CD4-positive, alpha-beta memory T cell (primary cell): ENCODE data around the gene RASA3. TPM values are rescaled to one million over a fixed set of nuclear protein-coding genes. Genes with fewer than 3 reads are reported as not detected.

Experiments
- CTCF ChIA-PET: fragments of 350-600 bp; sonication (Branson Sonifier 250); formaldehyde crosslinking; loops from one replicate; lab custom pipeline; 2021; ENCODE audit warnings: inconsistent platforms; ENCODE audit not compliant: partially characterized antibody; lab: Charles Lee
- POLR2A ChIA-PET: fragments of 350-600 bp; sonication (Branson Sonifier 250); formaldehyde crosslinking; loops from one replicate; lab custom pipeline; 2021; ENCODE audit not compliant: partially characterized antibody; lab: Charles Lee
- DNase-seq, 5 donors: peaks; one replicate each; pipeline versions ENCODE4 v3.0.0 to v3.0.0-alpha.2; 2020 to 2022; ENCODE audit warnings: mixed read lengths in 1 of 5
- H3K27ac ChIP-seq: one replicate; pipeline ENCODE4 v1.7.0; 2013; ENCODE audit warnings: low read depth, low read length
- H3K27me3 ChIP-seq: 2 replicates; pipeline ENCODE4 v1.7.0; 2013; ENCODE audit warnings: mild to moderate bottlenecking, low read length, moderate library complexity; ENCODE audit not compliant: insufficient read depth
- H3K36me3 ChIP-seq: 2 replicates; pipeline ENCODE4 v1.7.0; 2013; ENCODE audit warnings: mild to moderate bottlenecking, low read length, moderate library complexity; ENCODE audit not compliant: insufficient read depth
- H3K4me1 ChIP-seq: 2 replicates; pipeline ENCODE4 v1.7.0; 2013; ENCODE audit warnings: mild to moderate bottlenecking, low read length, moderate library complexity; ENCODE audit not compliant: insufficient read depth
- H3K4me3 ChIP-seq, 2 donors: one replicate each; pipeline ENCODE4 v1.7.0; 2013; ENCODE audit warnings: low read length in 2 of 2, mild to moderate bottlenecking in 1 of 2
- H3K9me3 ChIP-seq, 2 donors: one replicate each; pipeline ENCODE4 v1.7.0; 2013; ENCODE audit warnings: low read length in 2 of 2, control low read depth in 1 of 2; ENCODE audit not compliant: control insufficient read depth in 1 of 2
- H3K27ac Mint-ChIP-seq, 7 donors: one replicate each; pipeline ENCODE4 v1.8.0; 2020 to 2021; ENCODE audit warnings: mixed read lengths in 7 of 7, mild to moderate bottlenecking in 6 of 7, inconsistent platforms in 3 of 7, moderate library complexity in 3 of 7
- H3K27me3 Mint-ChIP-seq, 2 donors: one replicate each; pipeline ENCODE4 v1.8.0; 2020 to 2021; ENCODE audit warnings: mixed read lengths in 2 of 2
- H3K36me3 Mint-ChIP-seq, 2 donors: one replicate each; pipeline ENCODE4 v1.8.0; 2020 to 2021; ENCODE audit warnings: mixed read lengths in 2 of 2, inconsistent platforms in 1 of 2, mild to moderate bottlenecking in 1 of 2
- H3K4me1 Mint-ChIP-seq, 4 donors: one replicate each; pipeline ENCODE4 v1.8.0; 2020 to 2021; ENCODE audit warnings: mixed read lengths in 4 of 4, mild to moderate bottlenecking in 1 of 4
- H3K4me3 Mint-ChIP-seq, 8 donors: one replicate each; pipeline ENCODE4 v1.8.0; 2020 to 2021; ENCODE audit warnings: mixed read lengths in 8 of 8, mild to moderate bottlenecking in 7 of 8, moderate library complexity in 6 of 8, inconsistent platforms in 3 of 8
- H3K9me3 Mint-ChIP-seq, 8 donors: one replicate each; pipeline ENCODE4 v1.8.0; 2020 to 2021; ENCODE audit warnings: mixed read lengths in 8 of 8, mild to moderate bottlenecking in 5 of 8, inconsistent platforms in 3 of 8, moderate library complexity in 1 of 8
- intact Hi-C: fragments of 100-400 bp; cut with micrococcal nuclease; formaldehyde crosslinking; loops from one replicate; pipeline ENCODE4 v1.15.1; 2023
- polyA plus RNA-seq, 2 donors: library from polyadenylated mRNA; unstranded; fragments of 300-500 nt; fragmentation: Illumina TruSeq; gene quantifications; one replicate each; pipeline ENCODE4 v1.2.3, GENCODE V29; 2021
- total RNA-seq, 2 experiments: library from RNA; stranded (reverse); gene quantifications; one replicate each; pipeline ENCODE4 v1.2.3, GENCODE V29; 2021

The RASA3 gene
- total and polyA plus RNA-seq, 4 experiments from 2014 or later: 65.5 to 174 (median 156) TPM

DNA sequence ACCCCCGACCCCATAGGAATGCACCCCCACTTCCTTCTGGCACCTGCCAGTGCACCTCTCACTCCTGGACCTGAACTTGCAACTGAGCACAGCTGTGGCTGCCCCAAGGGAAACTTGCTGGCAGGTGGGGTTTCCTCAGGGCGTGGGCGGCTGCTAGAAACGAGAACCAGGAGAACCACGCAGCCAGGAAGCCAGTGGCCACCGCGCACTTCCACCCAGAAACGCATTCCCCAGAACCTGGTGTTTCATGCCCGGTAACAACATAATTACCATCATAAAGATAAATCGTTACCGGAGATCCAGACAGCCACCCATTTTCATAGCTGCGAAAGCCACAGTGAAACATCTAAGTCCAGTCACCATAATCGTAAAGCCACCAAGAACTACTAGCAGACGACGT, 83.4 kb downstream of the RASA3 start:
- Mint-ChIP-seq H3K27me3 (no peaks in the 10 kb centered on the region), H3K9me3 (peaks cover 0 to 16% (median 0%) of the 10 kb centered on the region in 8 donors), H3K4me3 (peak overlapping the region; percentile 52 to 86 (median 82)), H3K27ac (peak overlapping the region; percentile 26 to 92 (median 90)), H3K36me3 (peaks cover 40 to 56% of the 10 kb centered on the region in 2 donors), H3K4me1 (peaks cover 27 to 76% (median 56%) of the 10 kb centered on the region in 4 donors)
- ChIA-PET POLR2A (interaction anchor here (0.8 to 2.4 kb wide), 5 partner anchors 12 to 92 kb away, joined by 3 to 11 read pairs (median 4); no protein-coding TSS in a partner anchor), CTCF (no interaction called here)
- Histone ChIP-seq H3K9me3 (no peaks in the 10 kb centered on the region), H3K4me1 (peaks cover 60% of the 10 kb centered on the region), H3K27me3 (no peaks in the 10 kb centered on the region), H3K27ac (no peak overlapping the region), H3K36me3 (peaks cover 41% of the 10 kb centered on the region), H3K4me3 (peak overlapping the region in 1 of 2 donors; percentile 27)
- peak in 4 of 5 donors; percentile 32 to 70 (median 40) for DNase-seq
- intact Hi-C loops: loop anchor here (5.0 kb wide), 1 partner anchor 63 kb away; no protein-coding TSS in a partner anchor

DNA sequence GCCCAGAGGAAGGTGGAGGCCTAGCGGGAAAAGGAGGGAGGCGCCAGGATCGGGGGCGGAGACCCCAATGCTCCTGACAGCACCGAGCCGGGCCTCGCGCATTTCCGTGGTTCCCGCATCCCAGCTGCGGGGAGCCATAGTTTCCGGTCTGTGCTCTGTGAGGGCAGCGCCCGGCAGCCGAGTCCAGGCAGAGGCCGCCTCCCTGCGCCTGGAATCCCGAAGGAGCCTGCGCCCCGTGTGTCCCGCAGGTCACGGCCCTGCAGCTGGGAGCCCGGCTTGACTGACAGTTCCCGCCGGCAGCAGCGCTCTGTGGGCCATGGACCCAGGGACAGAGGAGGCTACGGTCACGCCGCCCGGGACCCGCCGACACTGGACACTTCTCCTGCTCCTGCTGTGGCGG, 84.0 kb downstream of the RASA3 start:
- intact Hi-C loops: loop anchor here (5.0 kb wide), 1 partner anchor 64 kb away; no protein-coding TSS in a partner anchor
- H3K9me3 Mint-ChIP-seq: peaks cover 0 to 17% (median 0%) of the 10 kb centered on the region in 8 donors
- DNase-seq: no peak
- Histone ChIP-seq H3K4me1 (peaks cover 58% of the 10 kb centered on the region), H3K27ac (no peak overlapping the region), H3K27me3 (no peaks in the 10 kb centered on the region), H3K4me3 (no peak overlapping the region), H3K9me3 (no peaks in the 10 kb centered on the region), H3K36me3 (peaks cover 41% of the 10 kb centered on the region)
- CTCF ChIA-PET: no interaction called here
- H3K36me3 Mint-ChIP-seq: peaks cover 41 to 57% of the 10 kb centered on the region in 2 donors
- H3K4me1 Mint-ChIP-seq: peaks cover 28 to 75% (median 55%) of the 10 kb centered on the region in 4 donors
- H3K27me3 Mint-ChIP-seq: no peaks in the 10 kb centered on the region
- peak overlapping the region in 4 of 7 donors; percentile 31 to 91 (median 60) for H3K27ac Mint-ChIP-seq
- H3K4me3 Mint-ChIP-seq: peak overlapping the region in 2 of 8 donors; percentile 31 to 32
- POLR2A ChIA-PET: interaction anchor here (1.7 to 2.4 kb wide), 2 partner anchors 17 to 19 kb away, joined by 8 to 11 read pairs; no protein-coding TSS in a partner anchor

DNA sequence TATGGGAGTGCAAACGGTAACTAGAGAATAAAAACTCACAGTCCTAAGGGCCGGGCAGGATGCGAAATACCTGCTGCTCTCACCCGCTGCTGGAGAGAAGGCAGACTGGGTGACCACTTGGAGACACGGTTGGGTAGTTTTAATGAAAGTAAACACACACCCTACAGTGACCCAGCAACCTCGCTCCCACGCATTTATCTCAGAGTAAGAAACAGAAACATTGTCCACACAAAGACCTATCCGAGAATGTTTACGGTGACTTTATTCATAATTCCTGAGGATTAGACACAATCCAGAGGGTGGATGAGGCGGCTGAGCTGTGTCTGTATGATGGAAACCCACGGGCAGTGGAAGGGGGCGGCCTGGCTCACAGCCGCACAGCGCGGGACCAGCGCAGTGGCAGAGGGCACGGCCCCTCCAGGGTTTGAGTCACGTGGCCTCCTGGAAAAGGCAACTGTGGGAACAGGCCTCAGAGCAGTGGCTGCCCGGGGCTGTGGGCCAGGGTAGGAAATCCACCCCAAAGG, 85.0 kb downstream of the RASA3 start:
- H3K27me3 Mint-ChIP-seq: no peaks in the 10 kb centered on the region
- Histone ChIP-seq H3K36me3 (peaks cover 51% of the 10 kb centered on the region), H3K4me1 (peaks cover 53% of the 10 kb centered on the region), H3K27ac (no peak overlapping the region), H3K27me3 (no peaks in the 10 kb centered on the region), H3K4me3 (no peak overlapping the region), H3K9me3 (no peaks in the 10 kb centered on the region)
- DNase-seq: no peak
- peaks cover 0 to 23% (median 0%) of the 10 kb centered on the region in 8 donors for H3K9me3 Mint-ChIP-seq
- H3K4me1 Mint-ChIP-seq: peaks cover 30 to 78% (median 56%) of the 10 kb centered on the region in 4 donors
- POLR2A ChIA-PET: no interaction called here
- CTCF ChIA-PET: interaction anchor here (1.6 kb wide), 1 partner anchor 62 kb away, joined by 5 read pairs; no protein-coding TSS in a partner anchor
- H3K36me3 Mint-ChIP-seq: peaks cover 50 to 61% of the 10 kb centered on the region in 2 donors
- peak overlapping the region in 6 of 7 donors; percentile 0 to 91 (median 62) for H3K27ac Mint-ChIP-seq
- intact Hi-C loops: loop anchor here (5.0 kb wide), 1 partner anchor 65 kb away; no protein-coding TSS in a partner anchor
- H3K4me3 Mint-ChIP-seq: peak overlapping the region in 4 of 8 donors; percentile 17 to 45 (median 18)

DNA sequence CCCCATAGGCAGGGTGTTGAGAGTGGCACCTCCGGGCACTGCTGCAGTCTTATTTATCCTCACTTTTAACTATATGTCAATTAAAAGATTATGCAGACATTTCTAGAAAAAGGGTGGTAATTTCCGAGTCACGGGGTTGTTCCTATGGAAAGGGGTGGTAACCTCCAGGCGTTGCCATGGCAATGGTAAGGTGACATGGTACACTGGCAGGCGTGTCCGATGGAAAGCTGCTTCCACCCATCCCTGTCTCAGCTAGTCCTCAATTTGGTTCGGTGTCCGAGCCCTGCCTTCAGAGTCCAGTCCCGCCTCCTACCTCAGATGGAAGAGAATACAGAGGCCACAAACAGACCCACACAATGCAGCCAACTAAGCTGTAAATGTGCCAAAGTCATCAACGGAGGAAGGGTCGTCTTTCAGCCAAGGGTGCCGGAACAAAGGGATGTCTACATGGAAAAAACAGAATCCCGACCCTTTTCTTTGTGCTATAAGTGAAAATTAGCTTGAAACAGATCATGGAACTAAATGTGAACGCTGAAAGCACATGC, 85.9 kb downstream of the RASA3 start:
- no peaks in the 10 kb centered on the region for H3K9me3 ChIP-seq
- no peak overlapping the region for H3K27ac ChIP-seq
- no peak overlapping the region for H3K4me3 ChIP-seq
- Mint-ChIP-seq H3K4me3 (peak overlapping the region in 5 of 8 donors; percentile 21 to 56 (median 25)), H3K27ac (peak overlapping the region in 4 of 7 donors; percentile 41 to 91 (median 70)), H3K27me3 (no peaks in the 10 kb centered on the region), H3K4me1 (peaks cover 34 to 78% (median 53%) of the 10 kb centered on the region in 4 donors), H3K9me3 (peaks cover 0 to 23% (median 0%) of the 10 kb centered on the region in 8 donors), H3K36me3 (peaks cover 57 to 62% of the 10 kb centered on the region in 2 donors)
- H3K4me1 ChIP-seq: peaks cover 47% of the 10 kb centered on the region
- H3K36me3 ChIP-seq: peaks cover 51% of the 10 kb centered on the region
- CTCF ChIA-PET: interaction anchor here (1.1 to 1.6 kb wide), 2 partner anchors 63 to 180 kb away, joined by 4 to 5 read pairs; no protein-coding TSS in a partner anchor
- intact Hi-C loops: loop anchor here (5.0 kb wide), 1 partner anchor 66 kb away; no protein-coding TSS in a partner anchor
- POLR2A ChIA-PET: no interaction called here
- no peaks in the 10 kb centered on the region for H3K27me3 ChIP-seq
- no peak for DNase-seq

DNA sequence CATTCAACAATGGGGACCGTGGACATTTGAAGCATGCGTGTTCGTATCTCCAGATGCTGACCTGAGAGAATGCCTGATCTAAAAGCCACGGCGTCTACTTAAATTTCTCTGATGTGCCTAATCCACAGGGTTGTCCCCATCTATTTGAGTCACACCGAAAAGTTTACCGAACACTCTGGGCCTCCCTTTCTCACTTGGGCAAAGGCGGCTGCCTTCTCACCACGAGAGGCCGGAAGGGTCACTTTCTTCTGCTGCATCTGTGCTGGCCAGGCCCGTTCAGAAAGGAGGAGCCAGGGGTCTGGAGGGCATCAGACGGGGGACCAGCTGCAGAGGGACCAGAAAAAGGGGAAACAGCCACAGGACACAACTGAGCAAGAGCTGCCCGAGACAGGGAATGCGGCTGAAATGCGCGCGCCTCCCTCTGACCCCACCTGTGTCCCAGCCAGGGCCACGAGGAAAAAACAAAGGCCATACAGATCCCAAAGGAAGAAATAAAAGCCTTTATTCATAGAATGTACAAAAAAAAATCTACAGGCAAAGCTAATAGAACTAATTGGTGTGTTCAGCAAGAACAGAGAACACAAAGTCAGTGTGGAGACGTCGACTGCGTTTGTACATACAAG, 87.2 kb downstream of the RASA3 start:
- H3K9me3 Mint-ChIP-seq: peaks cover 0 to 19% (median 0%) of the 10 kb centered on the region in 8 donors
- ChIA-PET POLR2A (no interaction called here), CTCF (no interaction called here)
- intact Hi-C loops: loop anchor here (5.0 kb wide), 1 partner anchor 67 kb away; no protein-coding TSS in a partner anchor
- peaks cover 42% of the 10 kb centered on the region for H3K4me1 ChIP-seq
- H3K27me3 Mint-ChIP-seq: no peaks in the 10 kb centered on the region
- DNase-seq: no peak
- H3K4me3 ChIP-seq: no peak overlapping the region
- peaks cover 32 to 77% (median 54%) of the 10 kb centered on the region in 4 donors for H3K4me1 Mint-ChIP-seq
- peak overlapping the region in 4 of 8 donors; percentile 8 to 44 (median 30) for H3K4me3 Mint-ChIP-seq
- peaks cover 55% of the 10 kb centered on the region for H3K36me3 ChIP-seq
- H3K36me3 Mint-ChIP-seq: peaks cover 56 to 62% of the 10 kb centered on the region in 2 donors
- no peak overlapping the region for H3K27ac ChIP-seq
- no peaks in the 10 kb centered on the region for H3K9me3 ChIP-seq
- H3K27me3 ChIP-seq: no peaks in the 10 kb centered on the region
- H3K27ac Mint-ChIP-seq: peak overlapping the region in 6 of 7 donors; percentile 47 to 91 (median 77)

DNA sequence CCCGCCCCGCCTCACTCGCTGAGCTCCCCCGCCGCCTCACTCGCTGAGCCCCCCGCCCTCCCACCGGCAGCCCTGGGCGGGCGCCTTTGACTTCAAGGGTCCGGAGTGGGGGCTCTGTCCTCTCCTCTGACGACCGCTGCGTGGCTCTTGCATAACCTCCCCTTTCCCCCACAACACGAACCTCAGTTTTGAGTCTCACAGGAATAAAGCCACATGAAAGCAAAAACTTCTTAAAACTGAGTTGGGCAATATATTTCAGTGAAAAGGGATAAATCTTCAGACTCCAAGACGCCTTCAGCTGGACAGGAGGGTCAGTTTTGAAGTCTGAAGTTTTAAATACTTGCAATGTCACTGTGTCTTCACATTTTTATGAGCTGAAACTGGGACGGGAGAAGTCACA, 87.9 kb downstream of the RASA3 start:
- Histone ChIP-seq H3K27ac (no peak overlapping the region), H3K4me1 (peaks cover 41% of the 10 kb centered on the region), H3K27me3 (no peaks in the 10 kb centered on the region), H3K36me3 (peaks cover 48% of the 10 kb centered on the region), H3K9me3 (no peaks in the 10 kb centered on the region), H3K4me3 (no peak overlapping the region)
- Mint-ChIP-seq H3K27ac (peak overlapping the region in 5 of 7 donors; percentile 47 to 91 (median 73)), H3K4me1 (peaks cover 32 to 75% (median 51%) of the 10 kb centered on the region in 4 donors), H3K27me3 (no peaks in the 10 kb centered on the region), H3K4me3 (peak overlapping the region in 3 of 8 donors; percentile 25 to 71 (median 44)), H3K36me3 (peaks cover 53 to 59% of the 10 kb centered on the region in 2 donors), H3K9me3 (peaks cover 0 to 19% (median 0%) of the 10 kb centered on the region in 8 donors)
- no peak for DNase-seq
- ChIA-PET POLR2A (no interaction called here), CTCF (no interaction called here)
- intact Hi-C loops: no loop called here
